Pancreas (tissue), 10 donors: ENCODE results near the gene SBK3. TPM values are rescaled to one million over a fixed set of nuclear protein-coding genes. Genes with fewer than 3 reads are reported as not detected.
A peak's percentile ranks its signal among the peaks of the same experiment; 100 is the strongest.

Source experiments
- ATAC-seq, 4 donors: fragments of 200-7000 bp; cut with Tn5 transposase; one replicate each; pipeline versions ENCODE4 v1.8.0 to v1.9.1; 2020; ENCODE audit warnings: mild to moderate bottlenecking in 4 of 4, moderate library complexity in 4 of 4
- DNase-seq, 6 donors: peaks; one replicate each; pipeline ENCODE4 v3.0.0-alpha.2; 2020
- FAIRE-seq: peaks from 2 replicates; lab custom pipeline; 2012; peaks lifted over from hg19 to GRCh38; lab: Jason Lieb, UNC
- H3K27ac ChIP-seq, 4 donors: fragments of 200-600 bp; sonication (generic); 1 replicate in 3 of 4; 2 replicates in 1 of 4; pipeline versions ENCODE4 v1.5.0 to v1.8.0; 2020
- H3K27me3 ChIP-seq, 4 donors: fragments of 200-600 bp; one replicate each; pipeline ENCODE4 v1.8.0; 2021
- H3K36me3 ChIP-seq, 3 donors: fragments of 200-600 bp; sonication (generic) in 1 of 3; one replicate each; pipeline versions ENCODE4 v1.5.0 to v1.8.0; 2020 to 2021
- H3K4me1 ChIP-seq, 3 donors: fragments of 200-600 bp; one replicate each; pipeline ENCODE4 v1.8.0; 2021
- H3K4me3 ChIP-seq, 4 donors: fragments of 200-600 bp; sonication (generic) in 2 of 4; one replicate each; pipeline versions ENCODE4 v1.5.0 to v1.8.0; 2020 to 2021
- H3K9me3 ChIP-seq, 4 donors: fragments of 200-600 bp; one replicate each; pipeline ENCODE4 v1.8.0; 2021
- CTCF ChIP-seq, 4 donors: fragments of 200-600 bp; sonication (generic) in 3 of 4; IDR thresholded peaks; one replicate each; pipeline versions ENCODE4 v1.5.0 to v1.8.0; 2021; ENCODE audit warnings: antibody characterized with exemption in 4 of 4
- WGBS, 2 donors: extraction: QIAGEN DNeasy Blood & Tissue Kit; methylation state at CpG; one replicate each; pipeline ENCODE4 v1.1.7; 2013; 5-methylcytosine and 5-hydroxymethylcytosine counted together
- intact Hi-C, 3 donors: fragments of 100-400 bp; cut with DNase I; formaldehyde crosslinking; loops; one replicate each; pipeline versions ENCODE4 v1.11.1 to v1.14.2; 2022
- polyA plus RNA-seq, 2 donors: library from polyadenylated mRNA; stranded (reverse); fragments of 200-250 nt; gene quantifications; one replicate each; pipeline ENCODE4 v1.2.3, GENCODE V29; 2013
- total RNA-seq, 6 donors: library from RNA; stranded (reverse); fragmentation: NEBNext Ultra II Directional in 4 of 6; extraction: Animal tissue kit (Norgen Biotek cat#: 25700) in 4 of 6; gene quantifications; one replicate each; pipeline versions ENCODE4 v1.2.1 to v1.2.4, GENCODE V29; 2021 to 2023
- donor health status: healthy with polysubstance abuse.
- donor health status: DM: no; HTN: no; CAD: no; lungs with moderate emphysema.
- donor health status: DM: no; HTN: no; CAD: no.
- donor health status: control.
- donor health status: control.
- donor health status: Bipolar disorder and iron deficiency.
- donor health status: DM: yes; HTN: yes; CAD: no.
- donor health status: DM: no; HTN: no; CAD: no.
- donor health status: DM: no; HTN: no; CAD: no.
- donor health status: DM: yes; HTN: yes; CAD: no.

The SBK3 gene
- total and polyA plus RNA-seq, 8 donors, result 0.11 to 0.28 (median 0.18) TPM; not detected in 4

GRCh38 chr19:55495646-55496349 is 49.5 kb downstream of the SBK3 start:
- intact Hi-C loops, result no loop called here
- H3K27me3 ChIP-seq, result peaks cover 0 to 1% (median 0%) of the 10 kb centered on the region in 4 donors
- no peaks in the 10 kb centered on the region for H3K36me3 ChIP-seq
- no peak for TF ChIP-seq CTCF (IDR thresholded peaks at IDR 0.05)
- FAIRE-seq (no peak), ATAC-seq (no peak), DNase-seq (peak in 1 of 6 donors; percentile 3)
- H3K4me3 ChIP-seq, result no peak overlapping the region
- WGBS, 2 donors, result 67 to 75% methylated on average over 11 of the region's 11 CpGs
- no peak overlapping the region for H3K27ac ChIP-seq
- H3K9me3 ChIP-seq, result no peaks in the 10 kb centered on the region
- no peaks in the 10 kb centered on the region for H3K4me1 ChIP-seq

GRCh38 chr19:55494172-55494761 is 51.1 kb downstream of the SBK3 start:
- Histone ChIP-seq H3K27me3 (peaks cover 0 to 4% (median 0%) of the 10 kb centered on the region in 4 donors), H3K36me3 (no peaks in the 10 kb centered on the region), H3K4me3 (peak overlapping the region in 1 of 4 donors; percentile 3), H3K9me3 (no peaks in the 10 kb centered on the region), H3K4me1 (no peaks in the 10 kb centered on the region), H3K27ac (peak overlapping the region in 1 of 4 donors; percentile 19)
- FAIRE-seq (no peak), ATAC-seq (peak in 3 of 4 donors; percentile 13 to 36 (median 28)), DNase-seq (peak in 2 of 6 donors; percentile 31 to 64)
- intact Hi-C loops, result no loop called here
- no peak for TF ChIP-seq CTCF (IDR thresholded peaks at IDR 0.05)
- WGBS, 2 donors, result 36 to 45% methylated on average over 22 of the region's 22 CpGs

GRCh38 chr19:55493645-55494171 is 51.6 kb downstream of the SBK3 start:
- ATAC-seq, result no peak
- FAIRE-seq, result no peak
- H3K9me3 ChIP-seq, result no peaks in the 10 kb centered on the region
- peak in 1 of 6 donors; percentile 20 for DNase-seq
- WGBS, 2 donors, result 29 to 46% methylated on average over 30 to 33 of the region's 38 CpGs
- H3K27me3 ChIP-seq, result peaks cover 0 to 4% (median 0%) of the 10 kb centered on the region in 4 donors
- peak overlapping the region in 2 of 4 donors; percentile 12 to 19 for H3K27ac ChIP-seq
- TF ChIP-seq CTCF (IDR thresholded peaks at IDR 0.05), result no peak
- no peak overlapping the region for H3K4me3 ChIP-seq
- H3K4me1 ChIP-seq, result no peaks in the 10 kb centered on the region
- intact Hi-C loops, result no loop called here
- H3K36me3 ChIP-seq, result no peaks in the 10 kb centered on the region

- no peak for FAIRE-seq
- 35 to 52% methylated on average over 18 of the region's 18 CpGs for whole genome bisulfite sequencing, 2 donors
Measured at GRCh38 chr19:55493052-55493644, 52.2 kb downstream of the SBK3 start.

More at GRCh38 chr19:55493052-55493644, 52.2 kb downstream of the SBK3 start:
- Histone ChIP-seq H3K36me3 (no peaks in the 10 kb centered on the region), H3K27ac (peak overlapping the region in 2 of 4 donors; percentile 12 to 19), H3K4me3 (no peak overlapping the region), H3K4me1 (no peaks in the 10 kb centered on the region), H3K27me3 (peaks cover 0 to 4% (median 0%) of the 10 kb centered on the region in 4 donors), H3K9me3 (no peaks in the 10 kb centered on the region)
- ATAC-seq, result peak in 2 of 4 donors; percentile 10 to 29
- TF ChIP-seq CTCF (IDR thresholded peaks at IDR 0.05), result no peak
- peak in 2 of 6 donors; percentile 10 to 46 for DNase-seq
- intact Hi-C loops, result no loop called here
